HG03025 (cell line): Measurements from ENCODE around the gene TRAPPC8.
"Not testable (repeated sequence)": the region's sequence is repeated elsewhere in the genome, so short reads cannot be mapped to it uniquely, and the experiment has no call there.

Experiments
- ATAC-seq: cut with Tn5 transposase; IDR thresholded peaks from one replicate; pipeline ENCODE4 v1.9.1; 2021; ENCODE audit warnings: mild to moderate bottlenecking, moderate library complexity; ENCODE audit not compliant: unreplicated experiment, low FRiP score

The TRAPPC8 gene

DNA sequence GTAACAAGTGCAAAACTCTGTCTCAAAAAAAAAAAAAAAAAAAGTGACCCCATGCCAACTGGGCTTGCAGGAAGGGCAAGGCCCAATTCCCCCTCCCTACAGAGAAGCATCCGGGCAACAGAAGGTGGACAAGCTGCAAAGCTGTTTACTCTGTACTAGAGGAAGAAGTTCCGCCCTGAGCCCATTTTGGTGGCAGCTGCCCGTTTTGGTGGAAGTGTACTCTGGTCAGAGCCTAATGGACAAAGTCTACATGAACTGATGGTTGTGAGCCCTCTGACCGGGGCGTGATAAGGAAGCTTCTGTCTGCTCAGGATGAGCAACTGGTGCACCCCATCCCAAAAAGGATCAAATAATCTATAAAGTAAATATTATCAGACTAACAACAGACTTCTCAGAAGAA lies 65.0 kb downstream of the TRAPPC8 start:
- no peak for ATAC-seq

DNA sequence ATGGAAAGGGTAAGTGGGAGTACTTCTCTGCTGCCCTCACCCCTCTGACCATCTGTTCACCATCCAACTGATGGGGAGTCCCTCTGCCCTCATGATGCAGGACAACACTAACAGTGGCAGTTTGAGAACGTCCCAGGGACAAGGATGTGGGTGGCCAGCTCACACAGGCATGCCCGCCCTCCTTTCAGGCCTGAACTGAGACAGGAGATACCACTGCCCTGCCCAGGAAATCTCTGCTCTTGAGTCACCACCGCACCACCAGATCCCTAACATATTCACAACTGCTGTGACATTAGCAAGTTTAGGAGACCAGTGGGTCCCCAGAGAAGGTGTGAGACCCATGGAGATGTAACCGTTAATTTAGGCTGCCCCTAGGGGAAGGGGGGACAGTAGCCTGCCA lies 66.2 kb downstream of the TRAPPC8 start:
- ATAC-seq = no peak

DNA sequence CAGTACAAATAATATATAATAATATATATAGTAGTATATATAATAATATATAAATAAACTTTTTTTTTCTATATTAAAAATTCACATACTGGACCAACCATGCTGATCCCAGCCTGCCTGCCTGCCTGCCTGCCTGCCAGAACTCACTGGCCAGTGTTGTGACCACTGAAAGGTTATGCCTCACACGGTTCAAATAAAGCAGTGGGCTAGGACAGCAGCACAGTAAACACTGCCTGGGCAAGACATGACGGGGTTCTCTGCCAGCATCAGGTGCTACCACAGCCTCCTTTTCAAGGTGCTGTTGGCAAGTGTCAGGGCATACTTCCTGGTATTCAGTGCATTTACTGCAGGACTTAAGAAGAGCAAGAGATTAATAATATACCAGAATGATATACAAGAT lies 67.6 kb downstream of the TRAPPC8 start:
- ATAC-seq = no peak

DNA sequence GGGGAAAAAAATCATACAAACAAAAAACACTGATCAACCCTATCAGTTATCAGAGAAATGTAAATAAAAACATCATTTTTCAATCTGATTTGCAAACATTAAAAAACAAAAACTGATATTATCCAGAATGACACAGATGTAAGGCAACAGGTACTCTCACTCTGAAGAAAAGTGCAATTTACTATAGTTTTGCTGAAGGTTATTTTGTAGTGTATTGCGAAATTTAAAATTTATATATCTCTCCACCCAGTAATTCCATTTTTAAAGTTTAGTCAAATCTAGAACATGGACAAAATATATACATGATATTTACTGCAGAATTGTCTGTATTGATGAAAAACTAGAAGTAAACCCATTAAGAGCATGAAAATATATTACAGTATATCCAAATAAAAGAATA lies 79.8 kb downstream of the TRAPPC8 start:
- no peak for ATAC-seq

DNA sequence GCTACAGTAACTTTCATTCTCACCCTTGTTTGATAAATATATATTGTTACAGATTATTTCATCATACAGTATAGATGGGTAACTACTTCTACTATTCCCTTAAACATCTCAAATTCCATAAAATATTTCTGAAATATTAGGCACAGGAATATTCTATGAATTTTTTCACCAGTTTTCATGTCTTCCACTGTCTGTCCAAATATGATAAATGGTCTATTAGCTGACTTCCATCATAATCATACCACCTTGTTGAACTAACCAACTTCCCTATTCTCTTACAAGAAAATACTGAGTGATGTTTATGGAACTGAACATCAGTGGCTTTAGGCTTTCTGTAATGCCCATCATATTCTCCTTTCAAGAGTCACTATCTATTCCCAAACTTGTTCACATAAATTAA lies 82.4 kb downstream of the TRAPPC8 start:
- no peak for ATAC-seq

DNA sequence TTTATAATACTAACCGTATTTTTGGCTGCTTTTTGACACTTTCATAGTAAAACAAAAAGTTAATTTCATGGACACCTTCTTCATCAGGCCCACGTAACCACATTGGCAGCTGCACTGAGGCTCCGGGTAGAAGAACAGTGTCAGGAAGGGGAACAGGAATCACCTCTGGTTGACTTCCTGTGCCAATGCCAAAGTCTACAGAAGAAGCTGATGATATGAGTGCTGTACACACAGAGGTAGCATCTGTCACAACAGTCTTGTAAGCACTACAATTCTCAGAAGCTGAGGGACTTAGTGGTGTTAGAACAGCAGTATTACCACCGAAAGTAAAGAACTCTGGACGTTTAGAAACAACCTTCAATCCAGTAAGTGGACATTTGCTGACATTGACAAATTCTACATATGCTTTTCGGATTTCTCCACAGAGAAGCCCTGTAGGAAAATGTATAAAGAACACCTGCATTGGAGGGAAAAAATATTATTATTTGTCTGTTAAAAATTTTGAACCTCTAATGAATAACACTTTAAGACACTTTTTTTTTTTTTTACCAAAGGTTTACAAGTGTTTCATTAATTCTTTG lies 85.3 kb downstream of the TRAPPC8 start:
- no peak for ATAC-seq

DNA sequence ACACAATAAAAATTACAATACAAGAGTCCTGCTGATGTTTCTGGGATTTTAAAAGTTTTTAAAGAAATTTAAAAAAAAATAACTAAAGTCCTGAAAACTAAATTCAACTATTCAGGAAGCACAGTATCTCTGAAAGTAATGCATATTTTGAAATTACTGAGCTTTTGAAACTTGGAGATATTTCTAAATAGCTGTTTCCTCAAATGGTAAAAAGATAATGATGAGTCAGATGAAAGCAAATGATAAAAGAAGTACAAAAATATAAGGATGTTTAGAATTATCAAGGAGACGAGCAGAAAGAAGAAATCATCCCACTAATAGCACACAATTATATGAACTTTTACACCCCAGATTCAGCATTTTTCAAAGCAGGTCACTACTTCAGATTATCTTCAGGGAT lies 92.1 kb downstream of the TRAPPC8 start:
- ATAC-seq = no peak

DNA sequence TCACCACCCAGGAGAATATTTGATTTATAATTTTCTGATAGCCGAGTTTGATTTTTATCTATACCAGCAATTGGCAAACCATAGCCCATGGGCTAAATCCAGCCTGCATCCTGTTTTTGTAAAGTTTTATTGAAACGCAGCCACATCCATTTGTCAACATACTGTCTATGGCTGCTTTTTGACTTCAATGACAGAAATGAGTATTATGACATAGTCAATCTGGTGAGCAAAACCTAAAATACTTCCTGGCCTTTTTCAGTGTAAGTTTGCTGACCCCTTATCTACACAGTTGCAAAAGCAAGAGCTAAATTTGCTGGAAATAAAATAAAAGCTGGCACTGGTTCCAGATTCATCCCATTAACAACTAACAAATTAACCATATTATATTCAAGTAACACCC lies 102.4 kb downstream of the TRAPPC8 start:
- ATAC-seq = no peak

DNA sequence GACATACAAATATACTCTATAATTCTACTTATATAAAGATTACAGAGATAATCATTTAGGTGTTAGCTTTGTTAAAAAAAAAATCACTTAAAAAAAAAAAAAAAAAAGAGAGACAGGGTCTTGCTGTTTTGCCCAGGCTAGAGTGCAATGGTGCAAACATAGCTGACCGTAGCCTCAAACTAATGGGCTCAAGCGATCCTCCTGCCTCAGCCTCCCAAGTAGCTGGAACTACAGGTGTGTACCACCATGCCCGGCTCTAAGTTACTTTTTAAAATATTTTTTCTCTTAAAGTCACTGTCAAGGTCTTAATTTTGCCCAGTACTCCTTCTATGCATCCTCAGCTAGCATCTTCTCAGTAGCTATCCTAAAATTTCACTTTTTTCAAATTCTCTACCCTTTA lies 105.0 kb downstream of the TRAPPC8 start:
- ATAC-seq = no peak

DNA sequence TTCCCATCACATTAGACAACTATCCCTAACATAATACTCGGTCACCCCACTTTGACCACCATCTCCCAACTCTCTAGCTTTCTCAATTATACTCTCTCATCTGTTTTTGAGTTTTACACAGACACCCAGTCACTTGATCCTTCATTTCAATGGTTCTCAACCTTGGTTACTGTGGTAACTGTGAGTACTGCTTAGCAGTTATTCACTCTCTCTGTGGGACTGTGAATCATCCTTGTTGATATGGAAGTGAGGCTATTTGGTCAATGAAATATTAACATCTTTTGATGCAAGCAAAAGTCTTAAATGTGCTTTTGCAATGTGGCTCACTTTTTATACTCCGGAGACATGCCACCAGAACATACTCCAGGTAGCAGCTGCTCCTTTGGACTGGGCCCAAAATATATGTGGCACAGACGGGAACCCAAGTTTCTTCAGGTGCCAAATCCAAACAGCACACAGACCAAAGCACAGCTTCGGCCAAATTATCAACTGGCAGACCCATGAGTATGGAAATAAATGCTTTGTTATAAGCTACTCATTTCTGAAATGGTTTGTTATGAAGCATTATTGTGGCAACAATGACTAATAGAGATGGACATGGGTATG lies 107.3 kb downstream of the TRAPPC8 start:
- no peak for ATAC-seq

DNA sequence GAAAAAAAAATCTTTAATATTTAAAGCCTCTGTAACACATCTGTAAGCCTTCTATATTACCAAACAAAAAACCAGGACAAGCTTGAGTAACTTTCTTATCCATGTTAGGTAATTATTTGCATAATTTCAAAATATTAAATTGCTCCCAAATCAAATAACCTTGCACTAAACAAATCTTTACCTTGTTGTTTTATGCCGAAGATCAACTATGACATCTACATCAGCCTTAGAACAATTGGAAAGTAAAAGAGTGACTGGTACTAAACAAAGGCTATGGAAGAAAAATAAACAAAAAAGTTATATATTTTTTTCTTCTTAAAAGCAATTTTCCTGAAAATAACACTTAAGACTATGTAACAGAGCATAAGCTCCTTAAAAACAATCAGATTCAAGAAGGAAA lies 111.0 kb downstream of the TRAPPC8 start:
- ATAC-seq = no peak

DNA sequence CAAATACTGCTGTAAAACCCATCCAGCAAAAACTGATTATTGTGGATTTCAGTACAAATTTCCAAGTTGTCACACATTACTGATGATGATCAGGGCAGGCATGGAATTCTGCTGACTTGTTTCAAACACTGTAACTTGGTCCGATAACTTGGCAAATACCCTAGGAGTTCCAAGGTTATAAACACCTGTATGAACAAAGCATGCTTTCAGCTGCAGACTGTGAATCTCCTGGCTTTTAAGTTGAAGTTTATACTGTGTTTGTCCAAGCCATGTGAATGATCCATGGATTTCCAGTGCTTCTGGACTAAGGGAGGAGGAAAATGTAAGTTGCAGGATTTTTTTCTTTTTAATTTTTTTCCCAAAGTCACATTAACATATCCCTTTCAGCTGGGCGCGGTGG lies 112.2 kb downstream of the TRAPPC8 start:
- no peak for ATAC-seq

DNA sequence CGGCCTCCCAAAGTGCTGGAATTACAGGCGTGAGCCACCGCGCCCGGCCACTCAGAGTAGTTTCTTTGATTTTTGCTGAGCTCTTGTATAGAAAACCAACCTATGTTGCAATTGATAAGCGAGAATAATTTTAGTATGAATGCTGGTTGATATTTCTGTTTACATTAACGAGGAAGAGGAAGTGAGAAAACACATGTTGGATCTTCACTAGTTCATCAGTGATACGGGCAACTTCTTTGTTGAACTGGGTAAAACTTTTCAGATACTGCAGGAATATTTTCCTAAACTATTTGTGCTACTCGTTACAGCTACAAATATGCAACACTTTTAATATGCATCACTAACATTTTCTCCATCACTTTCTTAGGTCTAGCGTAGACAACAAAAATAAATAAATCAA lies 114.3 kb downstream of the TRAPPC8 start:
- ATAC-seq = no peak

DNA sequence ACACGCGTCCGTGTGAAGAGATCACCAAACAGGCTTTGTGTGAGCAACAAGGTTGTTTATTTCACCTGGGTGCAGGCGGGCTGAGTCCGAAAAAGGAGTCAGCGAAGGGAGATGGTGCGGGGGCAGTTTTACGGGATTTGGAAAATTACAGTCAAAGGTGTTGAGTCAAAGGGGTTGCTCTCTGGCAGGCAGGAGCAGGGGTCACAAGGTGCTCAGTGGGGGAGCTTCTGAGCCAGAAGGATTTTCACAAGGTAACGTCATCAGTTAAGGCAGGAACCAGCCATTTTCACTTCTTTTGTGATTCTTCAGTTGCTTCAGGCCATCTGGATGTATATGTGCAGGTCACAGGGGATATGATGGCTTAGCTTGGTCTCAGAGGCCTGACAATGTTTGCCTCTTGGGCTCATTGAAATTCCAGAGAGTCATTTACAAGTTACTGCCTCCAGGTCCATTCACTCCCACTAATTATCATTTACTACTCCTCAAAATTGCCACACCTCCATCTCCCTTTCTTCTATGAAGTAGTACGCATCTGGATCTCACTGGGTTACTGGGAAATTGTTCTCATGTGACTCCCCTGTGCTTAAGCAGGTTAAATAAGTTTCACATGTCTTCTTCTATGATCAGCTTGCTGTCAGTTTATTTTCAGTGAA lies 116.1 kb downstream of the TRAPPC8 start:
- ATAC-seq = not testable (repeated sequence)

DNA sequence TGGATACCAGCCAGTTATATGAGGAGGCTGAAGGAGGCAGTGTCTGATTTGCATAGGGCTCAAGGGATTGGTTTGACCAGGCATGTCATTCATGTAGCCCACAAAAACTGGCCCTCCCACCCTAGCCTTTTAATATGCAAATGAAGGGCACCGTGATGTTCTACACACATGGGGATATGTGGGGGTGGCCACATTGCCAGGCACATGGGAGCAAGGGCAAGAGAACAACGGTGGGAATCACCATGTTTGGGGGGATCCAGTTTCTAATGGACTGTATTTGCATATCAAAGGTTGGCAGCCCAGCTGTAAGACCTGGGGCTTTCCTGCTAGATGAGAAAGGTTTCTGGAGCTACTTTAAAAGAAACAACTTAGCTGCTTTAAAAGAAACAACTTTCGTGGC lies 117.2 kb downstream of the TRAPPC8 start:
- ATAC-seq = no peak

DNA sequence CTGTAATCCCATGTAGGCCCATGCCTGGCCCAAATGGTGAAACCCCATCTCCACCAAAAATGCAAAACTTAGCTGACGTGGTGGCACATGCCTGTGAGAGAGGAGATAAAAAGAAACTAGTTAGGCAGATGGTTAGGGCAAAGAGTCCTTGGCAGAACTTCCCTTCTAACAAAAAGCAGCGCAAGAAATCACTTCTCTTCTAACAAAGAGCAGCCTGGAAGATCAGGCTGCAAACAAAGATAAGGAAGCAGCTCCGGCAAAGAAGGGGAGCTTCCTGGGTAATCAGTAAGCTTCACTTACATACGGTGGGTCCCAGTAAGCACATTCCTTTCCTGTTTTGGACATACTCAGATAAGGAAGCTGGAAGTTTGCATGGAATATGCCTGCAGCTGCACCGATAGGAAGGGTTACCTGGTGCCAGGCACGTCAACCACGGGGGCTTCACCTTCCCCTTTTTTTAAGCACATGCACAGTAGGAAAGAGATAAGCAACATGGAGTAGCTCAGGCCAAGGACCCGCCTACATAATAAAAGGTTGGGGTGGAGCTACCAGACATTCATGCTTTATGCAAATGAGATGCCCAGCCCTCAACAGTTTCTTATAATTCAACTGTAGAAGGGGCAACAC lies 121.3 kb downstream of the TRAPPC8 start:
- ATAC-seq = no peak

DNA sequence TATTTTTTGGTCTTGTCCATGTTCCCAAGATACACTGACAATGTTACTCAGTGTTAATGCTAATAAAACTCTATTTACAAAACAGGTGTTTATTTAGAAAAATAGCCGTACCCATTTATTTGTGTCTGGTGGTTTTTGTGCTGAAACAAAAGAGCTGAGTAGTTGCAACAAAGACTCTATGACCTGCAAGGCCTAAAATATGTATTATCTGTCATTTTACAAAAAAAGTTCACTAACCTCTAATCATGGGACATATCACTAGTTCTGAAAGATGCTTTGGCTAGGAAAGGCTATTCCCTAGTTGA lies 123.1 kb downstream of the TRAPPC8 start:
- ATAC-seq = no peak

DNA sequence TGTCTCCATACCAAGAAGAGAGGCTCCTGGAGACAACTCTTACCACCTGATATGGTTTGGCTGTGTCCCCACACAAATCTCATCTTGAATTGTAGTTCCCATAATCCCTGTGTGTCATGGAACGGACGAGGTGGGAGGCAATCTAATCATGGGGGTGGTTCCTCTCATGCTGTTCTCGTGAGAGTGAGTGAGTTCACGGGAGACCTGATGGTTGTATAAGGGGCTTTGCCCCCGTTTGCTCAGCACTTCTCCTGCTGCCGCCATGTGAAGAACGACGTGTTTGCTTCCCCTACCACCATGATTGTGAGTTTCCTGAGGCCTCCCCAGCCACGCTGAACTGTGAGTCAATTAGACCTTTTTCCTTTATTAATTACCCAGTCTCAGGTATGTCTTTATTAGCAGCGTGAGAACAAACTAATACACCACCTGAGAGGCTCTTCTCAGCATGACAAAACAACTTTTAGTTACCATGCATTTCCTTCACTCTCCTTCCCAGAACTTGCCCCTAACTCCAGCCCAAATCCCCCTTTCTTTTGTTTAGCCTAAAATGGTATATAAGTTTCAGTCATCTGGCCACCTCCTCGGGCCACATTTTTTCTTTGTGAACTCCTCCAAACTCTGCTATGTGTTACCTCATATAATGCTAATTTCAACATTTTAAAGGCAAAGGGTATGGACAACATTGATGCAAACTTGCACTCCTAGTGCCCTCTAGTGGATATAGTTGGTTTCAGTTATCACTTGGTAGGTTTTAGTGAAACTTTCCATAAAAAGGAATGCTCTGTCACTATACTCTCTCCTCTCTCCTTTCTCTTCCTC lies 123.6 kb downstream of the TRAPPC8 start:
- no peak for ATAC-seq

DNA sequence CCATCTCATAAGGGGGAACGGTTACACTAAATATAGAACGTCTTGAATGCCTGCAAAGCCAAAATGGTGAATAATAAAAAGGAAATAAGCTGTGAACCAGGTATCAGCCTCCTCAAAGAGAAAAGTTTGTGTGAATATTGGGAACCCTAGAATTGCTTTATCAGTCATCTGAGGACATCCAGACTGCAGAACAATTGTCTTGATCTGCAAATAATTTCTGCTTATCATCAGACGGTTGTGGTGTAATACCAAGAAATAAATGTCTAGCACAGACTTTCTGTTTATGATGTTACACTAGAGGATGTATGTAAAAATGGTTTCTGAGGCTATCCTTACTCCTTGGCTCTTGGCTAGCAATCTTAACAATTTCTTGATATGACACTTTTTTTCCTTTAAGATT lies 128.8 kb downstream of the TRAPPC8 start:
- no peak for ATAC-seq

DNA sequence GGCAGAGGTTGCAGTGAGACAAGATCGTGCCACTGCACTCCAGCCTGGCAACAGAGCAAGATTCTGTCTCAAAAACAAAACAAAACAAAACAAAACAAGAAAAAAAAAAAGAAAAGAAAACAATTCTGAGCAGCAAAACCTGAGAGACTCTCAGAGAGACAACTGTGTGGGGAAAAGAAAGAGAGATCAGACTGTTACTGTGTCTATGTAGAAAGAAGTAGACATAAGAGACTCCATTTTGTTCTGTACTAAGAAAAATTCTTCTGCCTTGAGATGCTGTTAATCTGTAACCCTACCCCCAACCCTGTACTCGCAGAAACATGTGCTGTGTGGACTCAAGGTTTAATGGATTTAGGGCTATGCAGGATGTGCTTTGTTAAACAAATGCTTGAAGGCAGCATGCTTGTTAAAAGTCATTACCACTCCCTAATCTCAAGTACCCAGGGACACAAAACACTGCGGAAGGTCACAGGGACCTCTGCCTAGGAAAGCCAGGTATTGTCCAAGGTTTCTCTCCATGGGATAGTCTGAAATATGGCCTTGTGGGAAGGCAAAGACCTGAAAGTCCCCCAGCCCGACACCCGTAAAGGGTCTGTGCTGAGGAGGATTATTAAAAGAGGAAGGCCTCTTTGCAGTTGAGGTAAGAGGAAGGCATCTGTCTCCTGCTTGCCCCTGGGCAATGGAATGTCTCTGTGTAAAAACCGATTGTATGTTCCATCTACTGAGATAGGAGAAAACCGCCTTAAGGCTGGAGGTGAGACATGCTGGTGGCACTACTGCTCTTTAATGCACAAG lies 132.4 kb downstream of the TRAPPC8 start:
- ATAC-seq = not testable (repeated sequence)
